H1 (cell line): ENCODE results near the gene GCAT. TPM values are rescaled to one million over a fixed set of nuclear protein-coding genes. Genes with fewer than 3 reads are reported as not detected.

ENCODE experiments used
- polyA plus RNA-seq, 7 experiments: library from polyadenylated mRNA; depleted of rRNA in 3 of 7; stranded (reverse) in 5 of 7; unstranded in 2 of 7; fragments of >200 nt in 5 of 7; fragments of 200-250 nt in 2 of 7; gene quantifications; 1 replicate in 5 of 7; 2 replicates in 1 of 7; 4 replicates in 1 of 7; pipeline versions ENCODE4 v1.2.1 to v1.2.3, GENCODE V29; 2011 to 2013; ENCODE audit warnings: missing spikeins in 2 of 7, mixed read lengths in 2 of 7
- total RNA-seq: library from RNA; stranded (reverse); fragmentation: NEBNext Ultra II Directional; extraction: Animal tissue kit (Norgen Biotek cat#: 25700); gene quantifications from 2 replicates; pipeline ENCODE4 v1.2.1, GENCODE V29; 2021
- TF ChIP-seq, protein P1 (sequence below): fragments of 300-600 bp; sonication (generic); IDR thresholded peaks from 2 replicates; pipeline ENCODE4 v1.7.1; 2012; ENCODE audit warnings: low read length, moderate library complexity, mild to moderate bottlenecking, inconsistent platforms; ENCODE audit not compliant: insufficient replicate concordance

GCAT gene
- total and polyA plus RNA-seq, 2 of the 8 experiments (the other 6 are each of a cell fraction or from before 2014, with no cell fraction given) = 24.3 to 47.5 TPM

DNA sequence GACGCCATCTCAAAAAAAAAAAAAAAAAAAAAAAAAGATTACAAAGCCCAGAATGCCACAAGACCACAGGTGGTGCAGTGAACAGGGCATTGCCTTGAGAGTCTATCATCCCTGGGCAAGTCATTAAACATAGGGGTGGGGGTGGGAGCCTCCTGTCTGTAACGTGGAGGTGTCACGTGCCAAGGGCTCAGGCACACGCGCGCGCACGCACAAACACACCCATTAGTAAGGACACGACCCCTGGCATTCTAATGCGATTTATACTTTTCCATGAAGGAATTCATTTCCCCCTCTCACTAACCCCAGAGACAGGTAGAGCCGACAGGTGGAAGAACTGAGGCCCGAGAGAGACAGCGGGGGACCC, 5.8 kb upstream of the GCAT start (continued):
- TF ChIP-seq, protein P1, sequence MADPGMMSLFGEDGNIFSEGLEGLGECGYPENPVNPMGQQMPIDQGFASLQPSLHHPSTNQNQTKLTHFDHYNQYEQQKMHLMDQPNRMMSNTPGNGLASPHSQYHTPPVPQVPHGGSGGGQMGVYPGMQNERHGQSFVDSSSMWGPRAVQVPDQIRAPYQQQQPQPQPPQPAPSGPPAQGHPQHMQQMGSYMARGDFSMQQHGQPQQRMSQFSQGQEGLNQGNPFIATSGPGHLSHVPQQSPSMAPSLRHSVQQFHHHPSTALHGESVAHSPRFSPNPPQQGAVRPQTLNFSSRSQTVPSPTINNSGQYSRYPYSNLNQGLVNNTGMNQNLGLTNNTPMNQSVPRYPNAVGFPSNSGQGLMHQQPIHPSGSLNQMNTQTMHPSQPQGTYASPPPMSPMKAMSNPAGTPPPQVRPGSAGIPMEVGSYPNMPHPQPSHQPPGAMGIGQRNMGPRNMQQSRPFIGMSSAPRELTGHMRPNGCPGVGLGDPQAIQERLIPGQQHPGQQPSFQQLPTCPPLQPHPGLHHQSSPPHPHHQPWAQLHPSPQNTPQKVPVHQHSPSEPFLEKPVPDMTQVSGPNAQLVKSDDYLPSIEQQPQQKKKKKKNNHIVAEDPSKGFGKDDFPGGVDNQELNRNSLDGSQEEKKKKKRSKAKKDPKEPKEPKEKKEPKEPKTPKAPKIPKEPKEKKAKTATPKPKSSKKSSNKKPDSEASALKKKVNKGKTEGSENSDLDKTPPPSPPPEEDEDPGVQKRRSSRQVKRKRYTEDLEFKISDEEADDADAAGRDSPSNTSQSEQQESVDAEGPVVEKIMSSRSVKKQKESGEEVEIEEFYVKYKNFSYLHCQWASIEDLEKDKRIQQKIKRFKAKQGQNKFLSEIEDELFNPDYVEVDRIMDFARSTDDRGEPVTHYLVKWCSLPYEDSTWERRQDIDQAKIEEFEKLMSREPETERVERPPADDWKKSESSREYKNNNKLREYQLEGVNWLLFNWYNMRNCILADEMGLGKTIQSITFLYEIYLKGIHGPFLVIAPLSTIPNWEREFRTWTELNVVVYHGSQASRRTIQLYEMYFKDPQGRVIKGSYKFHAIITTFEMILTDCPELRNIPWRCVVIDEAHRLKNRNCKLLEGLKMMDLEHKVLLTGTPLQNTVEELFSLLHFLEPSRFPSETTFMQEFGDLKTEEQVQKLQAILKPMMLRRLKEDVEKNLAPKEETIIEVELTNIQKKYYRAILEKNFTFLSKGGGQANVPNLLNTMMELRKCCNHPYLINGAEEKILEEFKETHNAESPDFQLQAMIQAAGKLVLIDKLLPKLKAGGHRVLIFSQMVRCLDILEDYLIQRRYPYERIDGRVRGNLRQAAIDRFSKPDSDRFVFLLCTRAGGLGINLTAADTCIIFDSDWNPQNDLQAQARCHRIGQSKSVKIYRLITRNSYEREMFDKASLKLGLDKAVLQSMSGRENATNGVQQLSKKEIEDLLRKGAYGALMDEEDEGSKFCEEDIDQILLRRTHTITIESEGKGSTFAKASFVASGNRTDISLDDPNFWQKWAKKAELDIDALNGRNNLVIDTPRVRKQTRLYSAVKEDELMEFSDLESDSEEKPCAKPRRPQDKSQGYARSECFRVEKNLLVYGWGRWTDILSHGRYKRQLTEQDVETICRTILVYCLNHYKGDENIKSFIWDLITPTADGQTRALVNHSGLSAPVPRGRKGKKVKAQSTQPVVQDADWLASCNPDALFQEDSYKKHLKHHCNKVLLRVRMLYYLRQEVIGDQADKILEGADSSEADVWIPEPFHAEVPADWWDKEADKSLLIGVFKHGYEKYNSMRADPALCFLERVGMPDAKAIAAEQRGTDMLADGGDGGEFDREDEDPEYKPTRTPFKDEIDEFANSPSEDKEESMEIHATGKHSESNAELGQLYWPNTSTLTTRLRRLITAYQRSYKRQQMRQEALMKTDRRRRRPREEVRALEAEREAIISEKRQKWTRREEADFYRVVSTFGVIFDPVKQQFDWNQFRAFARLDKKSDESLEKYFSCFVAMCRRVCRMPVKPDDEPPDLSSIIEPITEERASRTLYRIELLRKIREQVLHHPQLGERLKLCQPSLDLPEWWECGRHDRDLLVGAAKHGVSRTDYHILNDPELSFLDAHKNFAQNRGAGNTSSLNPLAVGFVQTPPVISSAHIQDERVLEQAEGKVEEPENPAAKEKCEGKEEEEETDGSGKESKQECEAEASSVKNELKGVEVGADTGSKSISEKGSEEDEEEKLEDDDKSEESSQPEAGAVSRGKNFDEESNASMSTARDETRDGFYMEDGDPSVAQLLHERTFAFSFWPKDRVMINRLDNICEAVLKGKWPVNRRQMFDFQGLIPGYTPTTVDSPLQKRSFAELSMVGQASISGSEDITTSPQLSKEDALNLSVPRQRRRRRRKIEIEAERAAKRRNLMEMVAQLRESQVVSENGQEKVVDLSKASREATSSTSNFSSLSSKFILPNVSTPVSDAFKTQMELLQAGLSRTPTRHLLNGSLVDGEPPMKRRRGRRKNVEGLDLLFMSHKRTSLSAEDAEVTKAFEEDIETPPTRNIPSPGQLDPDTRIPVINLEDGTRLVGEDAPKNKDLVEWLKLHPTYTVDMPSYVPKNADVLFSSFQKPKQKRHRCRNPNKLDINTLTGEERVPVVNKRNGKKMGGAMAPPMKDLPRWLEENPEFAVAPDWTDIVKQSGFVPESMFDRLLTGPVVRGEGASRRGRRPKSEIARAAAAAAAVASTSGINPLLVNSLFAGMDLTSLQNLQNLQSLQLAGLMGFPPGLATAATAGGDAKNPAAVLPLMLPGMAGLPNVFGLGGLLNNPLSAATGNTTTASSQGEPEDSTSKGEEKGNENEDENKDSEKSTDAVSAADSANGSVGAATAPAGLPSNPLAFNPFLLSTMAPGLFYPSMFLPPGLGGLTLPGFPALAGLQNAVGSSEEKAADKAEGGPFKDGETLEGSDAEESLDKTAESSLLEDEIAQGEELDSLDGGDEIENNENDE = no peak
